Liver (tissue), 3 donors: ENCODE data around the gene PRMT5.

Source experiments
- ATF3 ChIP-seq: IDR thresholded peaks from 2 replicates; pipeline ENCODE4 v1.6.1; 2016; ENCODE audit warnings: antibody characterized with exemption
- CTCF ChIP-seq: fragments of 150-350 bp; IDR thresholded peaks from 2 replicates; pipeline ENCODE4 v1.5.1; 2017; ENCODE audit warnings: improper control_type of control experiment, low read depth, low read length; ENCODE audit not compliant: missing input control
- EGR1 ChIP-seq, 2 donors: IDR thresholded peaks; 2 replicates each; pipeline ENCODE4 v1.6.1; 2016 to 2018; ENCODE audit warnings: antibody characterized with exemption in 2 of 2, low read depth in 2 of 2
- FOXA1 ChIP-seq: IDR thresholded peaks from 2 replicates; pipeline ENCODE4 v1.6.1; 2016; ENCODE audit warnings: antibody characterized with exemption
- GABPA ChIP-seq, 2 donors: IDR thresholded peaks in 1 of 2; conservative IDR thresholded peaks in 1 of 2; 2 replicates each; pipeline ENCODE4 v1.6.1; 2016; ENCODE audit warnings: antibody characterized with exemption in 2 of 2, mild to moderate bottlenecking in 1 of 2, moderate library complexity in 1 of 2
- MAX ChIP-seq: IDR thresholded peaks from 2 replicates; pipeline ENCODE4 v1.6.1; 2016; ENCODE audit warnings: antibody characterized with exemption
- RAD21 ChIP-seq, 2 donors: IDR thresholded peaks; 2 replicates each; pipeline ENCODE4 v1.6.1; 2016; ENCODE audit warnings: antibody characterized with exemption in 2 of 2, mild to moderate bottlenecking in 2 of 2
- REST ChIP-seq: IDR thresholded peaks from 2 replicates; pipeline ENCODE4 v1.6.1; 2016; ENCODE audit warnings: antibody characterized with exemption, mild to moderate bottlenecking
- SP1 ChIP-seq: IDR thresholded peaks from 2 replicates; pipeline ENCODE4 v1.6.1; 2018; ENCODE audit warnings: antibody characterized with exemption, mild to moderate bottlenecking
- TAF1 ChIP-seq: conservative IDR thresholded peaks from 2 replicates; pipeline ENCODE4 v1.6.1; 2016; ENCODE audit warnings: antibody characterized with exemption, mild to moderate bottlenecking
- YY1 ChIP-seq: IDR thresholded peaks from 2 replicates; pipeline ENCODE4 v1.6.1; 2016; ENCODE audit warnings: antibody characterized with exemption, mild to moderate bottlenecking
- donor health status: healthy.
- donor health status: healthy.

- TF ChIP-seq RAD21 (IDR thresholded peaks at IDR 0.05) (no peak), CTCF (no peak), GABPA (IDR thresholded peaks at IDR 0.05 in 1 of 2, conservative IDR thresholded peaks at IDR 0.05 in 1 of 2) (no peak), FOXA1 (no peak), YY1 (no peak), EGR1 (IDR thresholded peaks at IDR 0.05; ENCODE audit: low read depth in 2 of 2) (no peak), SP1 (peak; percentile 63), ATF3 (peak; percentile 54), MAX (no peak), TAF1 (no peak), REST (no peak)
Observed at GRCh38 chr14:22977684-22978486, 48.7 kb upstream of the PRMT5 start.
